ENCODE results near the gene CBFA2T3.

DNA sequence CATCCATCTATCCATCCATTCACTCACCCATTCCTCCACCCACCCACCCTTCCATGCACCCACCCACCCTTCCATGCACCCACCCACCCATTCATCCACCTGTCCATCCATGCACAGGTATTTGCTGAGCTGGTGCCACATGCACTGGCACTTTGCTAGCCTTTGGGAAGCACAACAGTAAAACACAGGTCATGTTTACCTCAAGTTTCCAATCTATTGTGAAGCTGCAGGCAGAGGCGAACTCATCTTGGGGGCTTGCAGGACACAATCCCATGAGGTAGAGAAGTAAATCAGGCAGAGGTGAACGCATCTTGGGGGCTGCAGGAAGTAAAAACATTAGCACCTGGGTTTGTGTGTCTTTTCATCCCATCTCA lies 35.6 kb upstream of the CBFA2T3 start:
- TF ChIP-seq, protein P1, sequence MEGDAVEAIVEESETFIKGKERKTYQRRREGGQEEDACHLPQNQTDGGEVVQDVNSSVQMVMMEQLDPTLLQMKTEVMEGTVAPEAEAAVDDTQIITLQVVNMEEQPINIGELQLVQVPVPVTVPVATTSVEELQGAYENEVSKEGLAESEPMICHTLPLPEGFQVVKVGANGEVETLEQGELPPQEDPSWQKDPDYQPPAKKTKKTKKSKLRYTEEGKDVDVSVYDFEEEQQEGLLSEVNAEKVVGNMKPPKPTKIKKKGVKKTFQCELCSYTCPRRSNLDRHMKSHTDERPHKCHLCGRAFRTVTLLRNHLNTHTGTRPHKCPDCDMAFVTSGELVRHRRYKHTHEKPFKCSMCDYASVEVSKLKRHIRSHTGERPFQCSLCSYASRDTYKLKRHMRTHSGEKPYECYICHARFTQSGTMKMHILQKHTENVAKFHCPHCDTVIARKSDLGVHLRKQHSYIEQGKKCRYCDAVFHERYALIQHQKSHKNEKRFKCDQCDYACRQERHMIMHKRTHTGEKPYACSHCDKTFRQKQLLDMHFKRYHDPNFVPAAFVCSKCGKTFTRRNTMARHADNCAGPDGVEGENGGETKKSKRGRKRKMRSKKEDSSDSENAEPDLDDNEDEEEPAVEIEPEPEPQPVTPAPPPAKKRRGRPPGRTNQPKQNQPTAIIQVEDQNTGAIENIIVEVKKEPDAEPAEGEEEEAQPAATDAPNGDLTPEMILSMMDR (IDR thresholded peaks at IDR 0.05; ENCODE audit: low read depth, low read length), result no peak
- TF ChIP-seq EZH2phosphoT487 (IDR thresholded peaks at IDR 0.05; ENCODE audit: low read depth), result no peak
